RWPE2 (cell line): ENCODE results near the gene DLG3.

ENCODE experiments used
- ATAC-seq: fragments of 200-7000 bp; cut with Tn5 transposase; 3 replicates; pipeline ENCODE4 v1.9.1; 2021; ENCODE audit warnings: low read depth
- DNase-seq: peaks from one replicate; pipeline ENCODE4 v3.0.0-alpha.2; 2020; ENCODE audit warnings: low spot score
- H3K27ac ChIP-seq: fragments of 450-650 bp; 2 replicates; pipeline ENCODE4 v1.5.1; 2017; ENCODE audit warnings: mild to moderate bottlenecking; ENCODE audit not compliant: poor library complexity, severe bottlenecking
- H3K27me3 ChIP-seq: fragments of 250-450 bp; sonication (Bioruptor Pico); 2 replicates; pipeline ENCODE4 v1.5.1; 2021; ENCODE audit warnings: mild to moderate bottlenecking, moderate library complexity; ENCODE audit not compliant: insufficient read depth, poor library complexity, severe bottlenecking
- H3K36me3 ChIP-seq: fragments of 250-450 bp; sonication (Bioruptor Pico); 2 replicates; pipeline ENCODE4 v1.5.1; 2020; ENCODE audit warnings: low read depth, mild to moderate bottlenecking, moderate library complexity
- H3K4me1 ChIP-seq: fragments of 250-450 bp; sonication (Bioruptor Pico); 2 replicates; pipeline ENCODE4 v1.5.1; 2021; ENCODE audit warnings: mild to moderate bottlenecking, moderate library complexity; ENCODE audit not compliant: insufficient read depth, poor library complexity, severe bottlenecking
- H3K4me3 ChIP-seq: fragments of 250-450 bp; sonication (Bioruptor Pico); 2 replicates; pipeline ENCODE4 v1.5.1; 2021; ENCODE audit warnings: mild to moderate bottlenecking, moderate library complexity; ENCODE audit not compliant: severe bottlenecking
- H3K9me3 ChIP-seq: fragments of 250-450 bp; sonication (Bioruptor Pico); 2 replicates; pipeline ENCODE4 v1.5.1; 2021; ENCODE audit warnings: mild to moderate bottlenecking, moderate library complexity; ENCODE audit not compliant: severe bottlenecking
- TF ChIP-seq, protein P1 (sequence below): fragments of 450-650 bp; IDR thresholded peaks from one replicate; pipeline ENCODE4 v1.5.1; 2017; ENCODE audit warnings: mild to moderate bottlenecking, moderate library complexity; ENCODE audit not compliant: poor library complexity, severe bottlenecking

DLG3 gene

GRCh38 chrX:70496491-70496890 is 51.9 kb downstream of the DLG3 start:
- Histone ChIP-seq H3K4me1 (no peaks in the 10 kb centered on the region), H3K27me3 (no peaks in the 10 kb centered on the region), H3K36me3 (peaks cover 4% of the 10 kb centered on the region; the same call in 1 of the 2 replicates), H3K4me3 (no peak overlapping the region), H3K27ac (no peak overlapping the region), H3K9me3 (no peaks in the 10 kb centered on the region)
- TF ChIP-seq, protein P1, sequence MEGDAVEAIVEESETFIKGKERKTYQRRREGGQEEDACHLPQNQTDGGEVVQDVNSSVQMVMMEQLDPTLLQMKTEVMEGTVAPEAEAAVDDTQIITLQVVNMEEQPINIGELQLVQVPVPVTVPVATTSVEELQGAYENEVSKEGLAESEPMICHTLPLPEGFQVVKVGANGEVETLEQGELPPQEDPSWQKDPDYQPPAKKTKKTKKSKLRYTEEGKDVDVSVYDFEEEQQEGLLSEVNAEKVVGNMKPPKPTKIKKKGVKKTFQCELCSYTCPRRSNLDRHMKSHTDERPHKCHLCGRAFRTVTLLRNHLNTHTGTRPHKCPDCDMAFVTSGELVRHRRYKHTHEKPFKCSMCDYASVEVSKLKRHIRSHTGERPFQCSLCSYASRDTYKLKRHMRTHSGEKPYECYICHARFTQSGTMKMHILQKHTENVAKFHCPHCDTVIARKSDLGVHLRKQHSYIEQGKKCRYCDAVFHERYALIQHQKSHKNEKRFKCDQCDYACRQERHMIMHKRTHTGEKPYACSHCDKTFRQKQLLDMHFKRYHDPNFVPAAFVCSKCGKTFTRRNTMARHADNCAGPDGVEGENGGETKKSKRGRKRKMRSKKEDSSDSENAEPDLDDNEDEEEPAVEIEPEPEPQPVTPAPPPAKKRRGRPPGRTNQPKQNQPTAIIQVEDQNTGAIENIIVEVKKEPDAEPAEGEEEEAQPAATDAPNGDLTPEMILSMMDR = no peak
- ATAC-seq (no peak), DNase-seq (no peak)

- Histone ChIP-seq H3K4me1 (no peaks in the 10 kb centered on the region), H3K27me3 (no peaks in the 10 kb centered on the region), H3K9me3 (no peaks in the 10 kb centered on the region), H3K4me3 (no peak overlapping the region), H3K27ac (no peak overlapping the region), H3K36me3 (peaks cover 4% of the 10 kb centered on the region; the same call in 1 of the 2 replicates)
- TF ChIP-seq, protein P1 = no peak
- DNase-seq (no peak), ATAC-seq (no peak)
Observed at GRCh38 chrX:70497026-70497425, 52.4 kb downstream of the DLG3 start.

DNA sequence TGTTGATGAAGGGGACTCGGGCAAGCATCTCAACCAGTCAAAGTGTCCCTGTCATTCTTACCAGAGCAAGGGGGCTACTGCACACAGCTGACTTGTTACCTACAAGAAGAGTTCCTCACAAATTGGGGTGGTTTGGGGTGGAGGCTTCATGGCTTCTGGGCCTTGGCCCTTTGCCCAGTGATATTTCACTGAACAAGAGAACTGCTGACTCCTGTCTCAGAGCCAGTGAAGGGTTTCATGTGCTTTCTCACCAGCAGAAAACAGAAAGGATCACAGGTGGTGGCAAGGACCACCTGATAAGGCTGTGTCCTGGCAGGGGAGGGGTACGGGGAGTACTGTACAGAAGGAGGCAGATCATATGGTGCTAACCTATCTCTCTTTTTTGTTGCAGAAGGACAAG is 53.5 kb downstream of the DLG3 start:
- H3K4me1 ChIP-seq = no peaks in the 10 kb centered on the region
- ATAC-seq (no peak), DNase-seq (no peak)
- H3K36me3 ChIP-seq = no peaks in the 10 kb centered on the region
- no peak overlapping the region for H3K4me3 ChIP-seq
- no peaks in the 10 kb centered on the region for H3K27me3 ChIP-seq
- H3K27ac ChIP-seq = no peak overlapping the region
- TF ChIP-seq, protein P1 = no peak
- H3K9me3 ChIP-seq = no peaks in the 10 kb centered on the region

GRCh38 chrX:70500826-70501225 is 56.2 kb downstream of the DLG3 start:
- no peaks in the 10 kb centered on the region for H3K9me3 ChIP-seq
- TF ChIP-seq, protein P1 = no peak

DNA sequence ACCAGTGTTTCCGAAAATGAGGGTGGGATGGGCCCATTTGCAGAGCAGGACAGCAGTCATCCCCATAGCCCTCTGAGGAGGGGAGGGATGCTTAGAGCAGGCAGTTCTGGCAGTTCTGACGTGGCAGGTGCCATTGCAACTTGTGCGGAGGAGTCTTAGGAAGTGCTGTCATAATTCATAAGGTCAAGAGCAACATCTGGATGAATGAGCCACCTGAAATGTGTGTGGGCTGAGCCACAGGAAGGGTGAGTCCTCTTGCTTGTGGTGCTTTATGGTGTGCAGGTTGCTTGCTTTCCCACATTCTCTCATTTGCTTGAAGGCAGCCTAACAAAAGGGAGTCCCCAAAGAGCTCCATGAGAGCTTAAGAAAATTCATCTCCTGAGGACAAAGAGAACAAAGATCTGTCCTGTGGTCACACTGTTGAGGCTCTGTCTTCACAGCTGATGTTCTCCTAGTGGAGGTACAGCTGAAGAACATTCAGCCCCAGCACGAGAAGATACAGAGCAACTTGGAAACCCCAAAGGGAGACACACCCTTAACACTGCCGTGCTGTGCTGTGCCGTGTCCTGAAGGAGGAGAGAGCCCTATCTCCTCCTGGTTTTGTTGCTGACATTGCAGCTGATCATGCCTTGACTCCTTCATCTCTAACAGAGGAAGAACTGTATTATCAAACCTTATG is 60.3 kb downstream of the DLG3 start:
- TF ChIP-seq, protein P1 = no peak
- DNase-seq (no peak), ATAC-seq (no peak)
- H3K4me1 ChIP-seq = peaks cover 7% of the 10 kb centered on the region
- no peaks in the 10 kb centered on the region for H3K9me3 ChIP-seq
- H3K27me3 ChIP-seq = no peaks in the 10 kb centered on the region
- H3K4me3 ChIP-seq = no peak overlapping the region
- H3K36me3 ChIP-seq = no peaks in the 10 kb centered on the region
- H3K27ac ChIP-seq = no peak overlapping the region

More at GRCh38 chrX:70500826-70501225, 56.2 kb downstream of the DLG3 start:
- no peak overlapping the region for H3K27ac ChIP-seq
- H3K27me3 ChIP-seq = no peaks in the 10 kb centered on the region
- H3K4me3 ChIP-seq = no peak overlapping the region
- ATAC-seq = no peak
- no peak for DNase-seq
- no peaks in the 10 kb centered on the region for H3K36me3 ChIP-seq
- H3K4me1 ChIP-seq = no peaks in the 10 kb centered on the region
